NCI-H2196 (cell line): Measurements from ENCODE around the gene VAMP2.

ENCODE experiments used
- DNase-seq: peaks from one replicate; lab custom pipeline; 2025; ENCODE audit not compliant: unreplicated experiment; lab: John Stamatoyannopoulos, UW

Gene VAMP2

GRCh38 chr17:8124350-8125153 is 38.2 kb downstream of the VAMP2 start:
- no peak for DNase-seq

GRCh38 chr17:8123695-8124349 is 38.9 kb downstream of the VAMP2 start, which contains the start of gene HES7:
Gene HES7 (minus strand): TSS chr17:8124106. CDS start chr17:8124084, 22 bp downstream.
- no peak for DNase-seq

GRCh38 chr17:8122924-8123694 is 39.6 kb downstream of the VAMP2 start:
- no peak for DNase-seq

GRCh38 chr17:8122422-8122923 is 40.3 kb downstream of the VAMP2 start:
- DNase-seq: no peak

GRCh38 chr17:8121681-8122421 is 40.9 kb downstream of the VAMP2 start:
- peak; percentile 24 for DNase-seq

- DNase-seq: no peak
These were observed 41.4 kb downstream of the VAMP2 start for GRCh38 chr17:8121407-8121680.

GRCh38 chr17:8120520-8121406 is 42.0 kb downstream of the VAMP2 start:
- peak; percentile 45 for DNase-seq

GRCh38 chr17:8119581-8120519 is 42.9 kb downstream of the VAMP2 start:
- DNase-seq: peak; percentile 67

GRCh38 chr17:8118769-8119580 is 43.8 kb downstream of the VAMP2 start:
- DNase-seq: peak; percentile 65

- DNase-seq: no peak
These were observed 44.6 kb downstream of the VAMP2 start, which contains the start of gene ALOXE3 for GRCh38 chr17:8117980-8118768. Gene ALOXE3 (minus strand): TSS chr17:8118514. CDS start chr17:8117990, 524 bp downstream.

- no peak for DNase-seq
These were observed 45.3 kb downstream of the VAMP2 start for GRCh38 chr17:8117367-8117979.

GRCh38 chr17:8116776-8117175 is 46.0 kb downstream of the VAMP2 start:
- DNase-seq: no peak

GRCh38 chr17:8110907-8111306 is 51.8 kb downstream of the VAMP2 start:
- no peak for DNase-seq

GRCh38 chr17:8110456-8110804 is 52.3 kb downstream of the VAMP2 start:
- no peak for DNase-seq

- peak; percentile 48 for DNase-seq
These were observed 52.9 kb downstream of the VAMP2 start for GRCh38 chr17:8109661-8110455.
